Mesenchymal stem cell (in vitro differentiated cells and primary cell): ENCODE results near the gene NOXO1.

Experiments used
- DNase-seq: peaks from one replicate; pipeline ENCODE4 v3.0.0-alpha.2; 2013
- H2AFZ ChIP-seq: one replicate; pipeline ENCODE4 v1.6.1; 2013; ENCODE audit warnings: low read depth, mild to moderate bottlenecking, control low read depth, inconsistent platforms, low read length, moderate library complexity
- H2AK5ac ChIP-seq: 2 replicates; pipeline ENCODE4 v1.6.1; 2013; ENCODE audit warnings: low read length, moderate library complexity, mild to moderate bottlenecking, inconsistent platforms; ENCODE audit not compliant: severe bottlenecking
- H2BK120ac ChIP-seq: one replicate; pipeline ENCODE4 v1.6.1; 2013; ENCODE audit warnings: low read depth, mild to moderate bottlenecking, inconsistent platforms, low read length, moderate library complexity
- H2BK12ac ChIP-seq, 2 experiments: one replicate each; pipeline ENCODE4 v1.6.1; 2013; ENCODE audit warnings: inconsistent platforms in 2 of 2, low read length in 2 of 2, mild to moderate bottlenecking in 2 of 2, moderate library complexity in 2 of 2, control low read depth in 1 of 2
- H2BK15ac ChIP-seq: one replicate; pipeline ENCODE4 v1.6.1; 2013; ENCODE audit warnings: mild to moderate bottlenecking, low read depth, inconsistent platforms; ENCODE audit not compliant: poor library complexity, severe bottlenecking
- H2BK5ac ChIP-seq: 2 replicates; pipeline ENCODE4 v1.6.1; 2013; ENCODE audit warnings: low read depth, mild to moderate bottlenecking, low read length, control low read depth, inconsistent platforms; ENCODE audit not compliant: poor library complexity, severe bottlenecking
- H3K14ac ChIP-seq, 2 experiments: one replicate each; pipeline ENCODE4 v1.6.1; 2013; ENCODE audit warnings: inconsistent platforms in 2 of 2, low read length in 2 of 2, control low read depth in 1 of 2, mild to moderate bottlenecking in 1 of 2, moderate library complexity in 1 of 2
- H3K18ac ChIP-seq, 2 experiments: one replicate each; pipeline ENCODE4 v1.6.1; 2013; ENCODE audit warnings: inconsistent platforms in 2 of 2, low read length in 2 of 2, control low read depth in 1 of 2, low read depth in 1 of 2, mild to moderate bottlenecking in 1 of 2
- H3K23ac ChIP-seq, 2 experiments: one replicate each; pipeline ENCODE4 v1.6.1; 2013; ENCODE audit warnings: inconsistent platforms in 2 of 2, low read length in 2 of 2, mild to moderate bottlenecking in 2 of 2, moderate library complexity in 2 of 2, control low read depth in 1 of 2
- H3K27ac ChIP-seq: 2 replicates; pipeline ENCODE4 v1.5.1; 2013; ENCODE audit warnings: mild to moderate bottlenecking, moderate library complexity, low read length, control low read depth, inconsistent platforms; ENCODE audit not compliant: poor library complexity, severe bottlenecking
- H3K27me3 ChIP-seq, 2 experiments: 2 replicates each; pipeline versions ENCODE4 v1.6.1 to v1.7.0; 2013; ENCODE audit warnings: low read length in 2 of 2, mild to moderate bottlenecking in 2 of 2, moderate library complexity in 2 of 2, control low read depth in 1 of 2, inconsistent platforms in 1 of 2; ENCODE audit not compliant: control insufficient read depth in 1 of 2, insufficient read depth in 1 of 2
- H3K36me3 ChIP-seq, 2 experiments: 2 replicates each; pipeline versions ENCODE4 v1.6.1 to v1.7.0; 2013; ENCODE audit warnings: low read length in 2 of 2, control low read depth in 1 of 2, inconsistent platforms in 1 of 2, low read depth in 1 of 2, mild to moderate bottlenecking in 1 of 2; ENCODE audit not compliant: insufficient read depth in 2 of 2, control insufficient read depth in 1 of 2
- H3K4ac ChIP-seq, 2 experiments: one replicate each; pipeline ENCODE4 v1.6.1; 2013; ENCODE audit warnings: inconsistent platforms in 2 of 2, low read length in 2 of 2, mild to moderate bottlenecking in 2 of 2, moderate library complexity in 2 of 2, control low read depth in 1 of 2, low read depth in 1 of 2
- H3K4me1 ChIP-seq: 2 replicates; pipeline ENCODE4 v1.6.1; 2013; ENCODE audit warnings: low read depth, low read length, control low read depth; ENCODE audit not compliant: control insufficient read depth, insufficient read depth
- H3K4me2 ChIP-seq: 2 replicates; pipeline ENCODE4 v1.6.1; 2013; ENCODE audit warnings: low read length, mild to moderate bottlenecking, inconsistent platforms; ENCODE audit not compliant: poor library complexity, severe bottlenecking
- H3K4me3 ChIP-seq, 2 experiments: 2 replicates each; pipeline versions ENCODE4 v1.5.1 to v1.7.0; 2013; ENCODE audit warnings: low read length in 2 of 2, mild to moderate bottlenecking in 2 of 2, control low read depth in 1 of 2, low read depth in 1 of 2; ENCODE audit not compliant: insufficient read depth in 1 of 2
- H3K79me1 ChIP-seq: replicated peaks from 2 replicates; pipeline ENCODE4 v1.6.1; 2013; ENCODE audit warnings: mild to moderate bottlenecking, control low read depth, low read length, inconsistent platforms; ENCODE audit not compliant: poor library complexity, severe bottlenecking
- H3K9ac ChIP-seq: 2 replicates; pipeline ENCODE4 v1.7.0; 2013; ENCODE audit warnings: mild to moderate bottlenecking, low read length, moderate library complexity
- H3K9me3 ChIP-seq: 2 replicates; pipeline ENCODE4 v1.7.0; 2013; ENCODE audit warnings: mild to moderate bottlenecking, low read length; ENCODE audit not compliant: control insufficient read depth
- H4K8ac ChIP-seq: one replicate; pipeline ENCODE4 v1.6.1; 2013; ENCODE audit warnings: inconsistent platforms, mild to moderate bottlenecking, low read length, moderate library complexity
- H4K91ac ChIP-seq: one replicate; pipeline ENCODE4 v1.6.1; 2013; ENCODE audit warnings: mild to moderate bottlenecking, low read length, inconsistent platforms
- WGBS: methylation state at CpG from one replicate; pipeline ENCODE4 v1.1.7; 2013; ENCODE audit warnings: mixed read lengths; 5-methylcytosine and 5-hydroxymethylcytosine counted together

The NOXO1 gene

GRCh38 chr16:1936945-1937479 is 44.3 kb downstream of the NOXO1 start:
- no peak overlapping the region for H3K9ac ChIP-seq
- H3K4me1 ChIP-seq = peaks cover 16% of the 10 kb centered on the region
- H3K18ac ChIP-seq = no peak overlapping the region
- peaks cover 5% of the 10 kb centered on the region for H3K79me1 ChIP-seq
- H2AFZ ChIP-seq = no peak overlapping the region
- H2BK120ac ChIP-seq = no peak overlapping the region
- H3K9me3 ChIP-seq = no peaks in the 10 kb centered on the region
- H3K14ac ChIP-seq = no peak overlapping the region
- peaks cover 33 to 46% of the 10 kb centered on the region in 2 experiments for H3K36me3 ChIP-seq
- no peak overlapping the region for H3K4me3 ChIP-seq
- H2AK5ac ChIP-seq = no peak overlapping the region
- no peak overlapping the region for H2BK15ac ChIP-seq
- H2BK5ac ChIP-seq = no peak overlapping the region
- H4K91ac ChIP-seq = no peak overlapping the region
- H3K27me3 ChIP-seq = peaks cover 0 to 18% of the 10 kb centered on the region in 2 experiments
- H3K4me2 ChIP-seq = no peak overlapping the region
- H3K4ac ChIP-seq = no peak overlapping the region
- no peak overlapping the region for H4K8ac ChIP-seq
- 96% methylated on average over 6 of the region's 11 CpGs for WGBS
- no peak overlapping the region for H3K27ac ChIP-seq
- no peak overlapping the region for H3K23ac ChIP-seq
- no peak overlapping the region for H2BK12ac ChIP-seq
- DNase-seq = no peak

GRCh38 chr16:1933097-1933661 is 48.1 kb downstream of the NOXO1 start:
- H3K18ac ChIP-seq = no peak overlapping the region
- H3K4ac ChIP-seq = no peak overlapping the region
- no peak overlapping the region for H2BK5ac ChIP-seq
- no peak overlapping the region for H3K9ac ChIP-seq
- no peak overlapping the region for H3K4me2 ChIP-seq
- no peaks in the 10 kb centered on the region for H3K79me1 ChIP-seq
- H2AK5ac ChIP-seq = no peak overlapping the region
- no peak overlapping the region for H4K8ac ChIP-seq
- no peak overlapping the region for H2AFZ ChIP-seq
- H3K27ac ChIP-seq = no peak overlapping the region
- 78% methylated on average over 23 of the region's 23 CpGs for WGBS
- no peak overlapping the region for H4K91ac ChIP-seq
- peaks cover 0 to 24% of the 10 kb centered on the region in 2 experiments for H3K27me3 ChIP-seq
- H2BK120ac ChIP-seq = no peak overlapping the region
- H3K4me1 ChIP-seq = peaks cover 22% of the 10 kb centered on the region
- H3K14ac ChIP-seq = peak overlapping the region in 1 of 2 experiments; percentile 71
- no peak overlapping the region for H2BK15ac ChIP-seq
- H2BK12ac ChIP-seq = peak overlapping the region in 1 of 2 experiments; percentile 24
- H3K36me3 ChIP-seq = peaks cover 10 to 19% of the 10 kb centered on the region in 2 experiments
- H3K23ac ChIP-seq = peak overlapping the region in 1 of 2 experiments; percentile 18
- H3K9me3 ChIP-seq = no peaks in the 10 kb centered on the region
- H3K4me3 ChIP-seq = no peak overlapping the region
- no peak for DNase-seq

- no peak overlapping the region for H3K4ac ChIP-seq
- no peaks in the 10 kb centered on the region for H3K79me1 ChIP-seq
- H3K36me3 ChIP-seq = peaks cover 4 to 12% of the 10 kb centered on the region in 2 experiments
- no peaks in the 10 kb centered on the region for H3K9me3 ChIP-seq
- no peak overlapping the region for H2AK5ac ChIP-seq
- no peak for DNase-seq
- peaks cover 22% of the 10 kb centered on the region for H3K4me1 ChIP-seq
- no peak overlapping the region for H2BK15ac ChIP-seq
- no peak overlapping the region for H4K8ac ChIP-seq
- no peak overlapping the region for H2BK12ac ChIP-seq
- peaks cover 0 to 24% of the 10 kb centered on the region in 2 experiments for H3K27me3 ChIP-seq
- H3K18ac ChIP-seq = no peak overlapping the region
- 82% methylated on average over 19 of the region's 19 CpGs for WGBS
- H3K27ac ChIP-seq = no peak overlapping the region
- H2BK5ac ChIP-seq = no peak overlapping the region
- no peak overlapping the region for H3K4me2 ChIP-seq
- no peak overlapping the region for H4K91ac ChIP-seq
- H3K4me3 ChIP-seq = no peak overlapping the region
- peak overlapping the region in 1 of 2 experiments; percentile 56 for H3K23ac ChIP-seq
- H2BK120ac ChIP-seq = no peak overlapping the region
- H3K14ac ChIP-seq = no peak overlapping the region
- no peak overlapping the region for H2AFZ ChIP-seq
- H3K9ac ChIP-seq = no peak overlapping the region
Observed at GRCh38 chr16:1932050-1933028, 48.9 kb downstream of the NOXO1 start.

GRCh38 chr16:1930338-1930720 is 50.9 kb downstream of the NOXO1 start:
- Histone ChIP-seq H2BK12ac (no peak overlapping the region), H2BK15ac (no peak overlapping the region), H3K23ac (no peak overlapping the region), H2BK120ac (no peak overlapping the region), H4K91ac (no peak overlapping the region), H3K4ac (no peak overlapping the region), H3K4me3 (no peak overlapping the region), H3K18ac (no peak overlapping the region), H3K79me1 (no peaks in the 10 kb centered on the region), H2AK5ac (no peak overlapping the region), H3K14ac (no peak overlapping the region), H3K36me3 (peaks cover 0 to under 1% of the 10 kb centered on the region in 2 experiments), H4K8ac (peak overlapping the region; percentile 39), H3K9ac (no peak overlapping the region), H2AFZ (no peak overlapping the region), H2BK5ac (no peak overlapping the region), H3K9me3 (no peaks in the 10 kb centered on the region), H3K27ac (no peak overlapping the region), H3K27me3 (peaks cover 0 to 24% of the 10 kb centered on the region in 2 experiments), H3K4me2 (no peak overlapping the region), H3K4me1 (peaks cover 22% of the 10 kb centered on the region)
- DNase-seq = no peak
- 92% methylated on average over 9 of the region's 10 CpGs for WGBS
